ENCODE measurements around the gene KCNC2.

GRCh38 chr12:75162845-75163244 is 46.8 kb downstream of the KCNC2 start:
- TF ChIP-seq, protein P1, sequence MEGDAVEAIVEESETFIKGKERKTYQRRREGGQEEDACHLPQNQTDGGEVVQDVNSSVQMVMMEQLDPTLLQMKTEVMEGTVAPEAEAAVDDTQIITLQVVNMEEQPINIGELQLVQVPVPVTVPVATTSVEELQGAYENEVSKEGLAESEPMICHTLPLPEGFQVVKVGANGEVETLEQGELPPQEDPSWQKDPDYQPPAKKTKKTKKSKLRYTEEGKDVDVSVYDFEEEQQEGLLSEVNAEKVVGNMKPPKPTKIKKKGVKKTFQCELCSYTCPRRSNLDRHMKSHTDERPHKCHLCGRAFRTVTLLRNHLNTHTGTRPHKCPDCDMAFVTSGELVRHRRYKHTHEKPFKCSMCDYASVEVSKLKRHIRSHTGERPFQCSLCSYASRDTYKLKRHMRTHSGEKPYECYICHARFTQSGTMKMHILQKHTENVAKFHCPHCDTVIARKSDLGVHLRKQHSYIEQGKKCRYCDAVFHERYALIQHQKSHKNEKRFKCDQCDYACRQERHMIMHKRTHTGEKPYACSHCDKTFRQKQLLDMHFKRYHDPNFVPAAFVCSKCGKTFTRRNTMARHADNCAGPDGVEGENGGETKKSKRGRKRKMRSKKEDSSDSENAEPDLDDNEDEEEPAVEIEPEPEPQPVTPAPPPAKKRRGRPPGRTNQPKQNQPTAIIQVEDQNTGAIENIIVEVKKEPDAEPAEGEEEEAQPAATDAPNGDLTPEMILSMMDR (IDR thresholded peaks at IDR 0.05; ENCODE audit: low read depth, low read length, poor library complexity, severe bottlenecking): no peak
- no peak for TF ChIP-seq EZH2phosphoT487 (IDR thresholded peaks at IDR 0.05; ENCODE audit: borderline replicate concordance, low read length)
